T1000 (cell line): ENCODE measurements around the gene NR3C1.

Experiments used
- DNase-seq: peaks from one replicate; lab custom pipeline; 2025; ENCODE audit warnings: mixed read lengths; lab: John Stamatoyannopoulos, UW

NR3C1 gene

DNA sequence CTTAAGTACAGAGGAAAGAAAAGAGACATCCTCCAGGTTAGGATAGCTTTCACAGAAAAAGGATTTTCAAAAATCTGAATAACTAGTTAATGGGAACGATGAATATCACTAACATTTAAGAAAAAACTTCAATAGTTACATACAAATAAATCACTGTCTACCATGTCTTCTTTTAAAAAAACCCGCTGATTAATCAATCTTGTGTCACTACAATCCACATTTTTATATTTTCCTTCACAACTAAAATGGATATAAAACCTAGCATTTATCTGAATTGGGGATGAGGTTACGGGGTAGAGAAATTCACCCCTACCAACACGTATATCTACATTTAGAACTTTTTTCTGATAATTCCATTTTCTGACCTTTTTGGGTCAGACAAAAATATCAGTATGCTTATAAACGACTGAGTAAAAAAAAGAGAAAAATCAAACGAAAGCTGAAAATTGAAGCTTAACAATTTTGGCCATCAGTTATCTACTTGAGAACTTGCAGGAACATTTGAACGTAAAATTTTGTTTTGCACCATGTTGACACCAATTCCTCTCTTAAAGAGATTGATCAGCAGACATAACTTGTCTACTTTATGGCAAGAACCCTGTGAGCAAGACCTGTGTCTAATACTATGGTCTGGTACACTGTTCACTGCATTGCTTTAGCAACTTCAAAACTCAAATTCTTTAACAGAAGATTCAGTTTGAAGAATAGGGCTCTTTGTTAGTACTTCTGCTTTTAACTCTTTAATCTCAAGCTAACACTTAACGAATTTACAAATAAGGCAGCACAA lies 4.8 kb downstream of the NR3C1 start:
- no peak for DNase-seq

- no peak for DNase-seq
Measured at GRCh38 chr5:143398053-143398355, 5.5 kb downstream of the NR3C1 start.

- no peak for DNase-seq
Measured at GRCh38 chr5:143397302-143398052, 6.0 kb downstream of the NR3C1 start.

- DNase-seq, result no peak
Measured at GRCh38 chr5:143396353-143396940, 7.0 kb downstream of the NR3C1 start.

DNA sequence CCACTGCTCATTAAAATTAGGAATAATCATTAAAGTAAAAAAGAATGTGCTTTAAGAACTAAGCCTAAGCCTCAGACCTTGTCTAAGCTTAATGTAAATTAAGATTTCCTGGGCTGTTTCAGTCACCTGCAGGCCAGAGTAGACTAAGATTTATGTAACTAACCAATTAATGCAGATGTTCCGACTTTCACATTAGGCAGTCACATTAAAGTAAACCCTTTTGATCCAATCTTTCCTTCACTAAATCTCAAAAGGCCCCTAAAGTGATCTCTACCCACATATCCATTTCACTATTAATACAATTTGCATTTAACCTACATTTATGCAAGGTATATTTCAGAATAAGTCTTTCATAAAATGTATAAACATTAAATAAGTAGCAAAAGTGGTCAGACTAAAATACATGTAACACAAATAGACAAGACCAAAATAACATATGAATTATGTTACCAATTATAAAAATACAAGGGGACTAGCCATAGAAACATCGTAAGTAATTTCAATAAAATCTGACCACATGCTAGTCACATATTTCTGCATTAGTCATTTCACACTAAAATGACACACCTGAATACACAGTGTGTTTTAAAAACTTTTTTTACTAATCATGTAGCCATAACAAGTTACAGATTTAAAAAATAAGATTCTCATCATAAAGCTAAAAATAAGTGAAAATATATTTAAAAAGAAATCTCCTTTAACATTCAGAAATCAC lies 7.7 kb downstream of the NR3C1 start:
- no peak for DNase-seq

GRCh38 chr5:143393524-143393923 lies 10.0 kb downstream of the NR3C1 start:
- DNase-seq, result no peak

DNA sequence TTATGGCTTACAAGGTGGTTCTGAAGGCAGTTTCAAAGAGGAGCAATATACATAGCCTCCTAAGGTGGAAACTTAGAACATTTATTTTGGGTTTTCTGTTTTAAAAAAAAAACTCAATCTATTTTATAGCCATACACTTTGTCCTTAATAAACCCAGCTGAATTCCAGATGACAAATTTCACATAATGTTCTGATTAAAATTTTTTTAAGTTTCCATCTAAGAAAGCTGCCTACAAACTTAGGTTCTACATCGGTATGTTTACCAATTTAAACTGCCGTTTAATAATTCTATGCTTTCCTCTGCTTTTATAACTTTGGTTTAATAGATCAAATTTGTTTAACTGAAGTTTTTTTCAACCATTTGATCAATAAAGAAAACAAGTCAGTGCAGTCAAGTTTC lies 12.5 kb downstream of the NR3C1 start:
- DNase-seq, result no peak

DNA sequence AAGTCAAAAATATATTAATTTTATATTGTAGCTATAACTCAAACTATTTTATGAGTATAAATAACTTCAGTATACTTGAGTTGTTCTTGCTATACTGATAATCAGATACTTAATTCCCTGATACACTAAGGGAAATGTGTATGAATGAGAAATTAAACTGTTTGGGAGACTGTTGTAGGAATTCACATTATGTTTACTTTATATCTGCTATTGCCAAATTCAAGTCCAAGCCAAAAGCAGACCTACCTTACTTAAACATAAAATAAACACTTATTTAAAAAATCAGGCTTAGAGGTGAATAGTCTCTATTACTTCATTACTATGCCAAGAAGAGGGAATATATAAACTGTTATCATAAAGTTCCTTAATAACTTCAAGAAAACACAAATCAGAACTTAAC lies 13.2 kb downstream of the NR3C1 start:
- DNase-seq, result no peak

DNA sequence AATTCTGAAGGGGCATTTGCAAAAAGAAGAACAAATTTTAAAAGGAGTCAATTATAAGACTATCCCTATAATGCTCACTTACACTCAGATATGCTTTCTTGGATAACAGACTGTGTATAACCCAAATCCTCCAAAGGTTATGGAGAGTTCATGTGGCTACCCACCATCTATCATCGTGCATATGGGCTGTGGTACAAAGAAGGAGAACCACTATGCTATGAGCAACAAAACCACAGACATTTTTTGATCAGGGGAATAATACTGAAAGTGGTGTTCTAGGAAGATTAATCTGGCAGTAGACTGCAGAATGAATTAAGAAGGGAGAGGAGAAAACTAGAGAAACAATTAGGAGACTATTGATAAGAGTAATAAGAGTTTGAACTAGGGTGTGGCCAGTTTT lies 16.8 kb downstream of the NR3C1 start:
- DNase-seq, result no peak

DNA sequence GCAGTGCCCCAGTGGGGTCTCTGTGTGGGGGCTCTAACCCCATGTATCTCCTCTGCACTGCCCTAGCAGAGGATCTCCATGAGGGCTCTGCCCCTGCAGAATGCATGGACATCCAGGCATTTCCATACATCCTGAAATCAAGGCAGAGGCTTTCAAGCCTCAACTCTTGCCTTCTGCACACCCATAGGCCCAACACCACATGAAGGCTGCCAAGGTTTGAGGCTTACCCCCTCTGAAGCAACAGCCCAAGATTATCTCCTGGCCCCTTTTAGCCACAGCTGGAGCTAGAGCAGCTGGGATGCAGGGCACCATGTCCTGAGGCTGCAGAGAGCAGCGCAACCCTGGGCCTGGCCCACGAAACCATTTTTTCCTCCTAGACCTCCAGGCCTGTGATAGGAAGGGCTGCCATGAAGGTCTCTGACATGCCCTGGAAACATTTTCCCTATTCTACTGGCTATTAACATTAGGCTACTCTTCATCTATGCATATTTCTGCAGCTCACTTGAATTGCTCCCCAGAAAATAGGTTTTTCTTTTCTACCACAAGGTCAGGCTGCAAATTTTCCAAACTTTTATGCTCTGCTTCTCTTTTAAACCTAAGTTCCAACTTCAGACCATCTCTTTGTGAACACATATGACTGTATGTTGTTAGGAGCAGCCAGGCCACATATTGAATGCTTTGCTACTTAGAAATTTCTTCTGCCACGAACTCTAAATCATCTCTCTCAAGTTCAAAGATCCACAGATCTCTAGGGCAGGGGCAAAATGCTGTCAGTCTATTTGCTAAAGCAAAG lies 18.4 kb downstream of the NR3C1 start:
- no peak for DNase-seq

DNA sequence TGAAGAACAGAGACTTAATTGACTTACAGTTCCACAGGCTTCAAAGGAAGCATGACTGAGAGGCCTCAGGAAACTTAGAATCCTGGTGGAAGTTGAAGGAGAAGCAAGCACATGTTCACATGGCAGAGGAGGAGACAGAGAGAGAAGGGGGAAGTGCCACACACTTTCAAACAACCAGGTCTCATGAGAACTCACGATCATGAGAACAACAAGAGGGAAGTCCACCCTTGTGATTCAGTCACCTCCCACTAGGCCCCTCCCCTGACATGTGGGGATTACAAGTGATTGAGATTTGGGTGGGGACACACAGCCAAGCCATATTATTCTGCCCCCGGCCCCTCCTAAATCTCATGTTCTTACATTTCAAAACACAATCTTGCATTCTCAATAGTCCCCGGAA lies 19.5 kb downstream of the NR3C1 start:
- DNase-seq, result no peak

- DNase-seq, result no peak
Measured at GRCh38 chr5:143379606-143380005, 23.9 kb downstream of the NR3C1 start.

DNA sequence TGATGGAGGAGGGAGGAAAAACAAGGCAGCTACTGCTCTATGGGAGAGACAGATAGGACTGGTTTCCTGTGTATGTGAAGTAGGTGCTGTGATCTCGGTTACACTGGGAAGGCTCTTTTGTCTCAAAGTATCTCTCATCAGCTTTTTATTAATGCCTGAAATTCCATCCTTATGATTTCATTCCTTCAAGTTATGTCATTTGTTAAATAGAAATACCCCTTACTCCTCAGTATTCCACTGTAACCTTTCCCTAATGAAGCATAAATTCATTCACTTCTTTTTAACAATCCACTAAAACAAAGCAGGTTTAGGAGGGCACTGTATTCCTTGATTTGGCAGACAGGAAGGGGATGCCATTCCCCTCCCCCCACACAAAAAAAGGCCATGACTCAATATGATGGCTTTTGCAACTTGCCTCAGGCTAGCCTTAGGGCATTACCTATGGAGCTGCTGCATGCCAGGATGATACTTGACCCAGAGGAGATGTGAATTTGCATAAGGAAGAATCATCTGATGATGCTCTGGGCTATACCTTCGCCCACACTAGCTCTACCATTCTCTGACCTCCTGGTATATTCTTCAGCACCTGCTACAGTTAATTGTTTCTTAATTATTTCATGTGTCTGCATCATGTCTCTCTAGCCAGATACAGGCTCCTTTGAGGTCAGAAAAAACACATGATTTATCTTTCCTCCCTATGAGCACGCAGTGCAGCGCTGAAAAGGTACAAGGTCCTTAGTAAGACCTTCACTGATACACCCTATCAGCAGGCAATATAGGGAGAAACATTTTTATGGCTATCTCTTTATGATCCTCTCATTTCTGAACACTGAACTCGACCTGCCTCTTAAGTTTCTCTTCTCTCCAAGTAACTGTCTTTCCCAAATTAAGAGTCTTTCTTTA lies 26.3 kb downstream of the NR3C1 start:
- peak; percentile 49 for DNase-seq

DNA sequence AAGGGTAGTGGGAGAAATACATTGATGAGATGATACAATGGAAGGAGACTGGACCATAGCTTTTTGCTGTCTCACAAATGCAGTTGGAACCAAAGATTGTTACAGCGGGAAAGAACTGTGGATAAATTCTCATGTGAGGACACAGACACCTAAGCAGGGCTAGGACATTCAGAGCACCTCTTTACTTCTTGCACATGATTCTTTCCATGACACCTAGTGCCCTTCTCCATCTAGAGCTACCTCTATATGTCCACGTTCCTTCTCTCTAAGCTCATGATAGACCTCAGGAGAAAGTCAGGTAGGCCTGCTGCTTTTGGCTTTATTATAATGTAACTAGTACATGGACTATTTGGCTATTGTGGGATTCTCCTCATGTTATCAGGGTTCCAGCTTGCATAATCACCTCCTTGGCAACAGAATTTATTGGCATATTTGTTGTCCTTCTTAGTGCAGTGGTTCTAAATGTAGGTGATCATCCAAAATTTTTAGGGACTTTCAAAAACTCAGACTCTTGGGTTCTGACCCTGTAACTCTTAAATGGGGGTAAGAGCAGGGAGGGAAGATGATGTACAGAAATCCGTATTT lies 27.2 kb downstream of the NR3C1 start:
- DNase-seq, result no peak

- DNase-seq, result no peak
Measured at GRCh38 chr5:143374496-143375217, 28.8 kb downstream of the NR3C1 start.

DNA sequence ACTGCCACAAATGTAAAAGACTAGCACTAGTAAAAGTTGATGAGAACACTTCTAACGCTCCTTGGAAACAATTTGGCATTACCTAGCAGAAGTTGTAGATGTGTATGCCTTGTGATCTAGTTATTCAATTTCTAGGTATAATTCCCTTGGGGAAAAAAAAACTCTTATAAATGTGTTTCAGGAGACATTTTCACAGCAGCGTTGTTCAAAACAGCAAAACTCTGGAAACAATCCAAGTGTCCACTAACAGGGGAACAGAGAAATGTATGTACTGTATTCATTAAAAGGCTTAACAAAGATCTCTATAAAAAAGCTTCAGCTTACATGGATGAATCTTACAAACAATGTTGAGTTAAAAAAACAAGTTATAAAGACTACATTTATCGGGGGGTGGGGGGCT lies 30.4 kb downstream of the NR3C1 start:
- no peak for DNase-seq

DNA sequence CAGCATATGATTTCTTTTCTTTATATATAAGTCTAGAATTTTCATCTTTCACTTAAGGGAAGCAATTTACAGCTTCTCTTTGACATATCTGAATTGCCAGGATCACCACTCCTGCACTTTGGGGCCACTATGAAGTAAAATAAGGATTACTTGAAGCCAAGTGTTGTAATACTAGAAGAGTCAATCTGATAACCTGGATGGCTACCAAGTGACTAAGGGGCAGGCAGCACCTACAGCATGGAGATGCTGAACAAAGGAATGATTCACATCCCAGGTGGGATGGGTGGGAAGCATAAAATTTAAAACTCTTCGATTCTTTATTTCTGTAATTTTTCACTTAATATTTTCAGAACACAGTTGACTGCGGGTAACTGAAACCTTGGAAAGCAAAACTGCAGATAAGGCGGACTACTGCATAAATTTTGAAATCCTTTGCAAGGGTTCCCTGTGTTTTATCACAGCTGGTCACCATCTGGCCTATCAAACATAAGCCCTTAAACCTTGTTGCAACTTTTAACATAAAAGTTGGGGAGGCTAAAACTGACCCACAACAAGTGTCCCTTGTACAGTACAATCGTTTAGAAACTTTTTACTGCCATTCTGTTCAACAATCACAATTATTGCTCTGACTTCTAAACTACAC lies 31.2 kb downstream of the NR3C1 start:
- no peak for DNase-seq

GRCh38 chr5:143370440-143370839 lies 33.0 kb downstream of the NR3C1 start:
- no peak for DNase-seq

GRCh38 chr5:143364061-143364460 lies 39.4 kb downstream of the NR3C1 start:
- no peak for DNase-seq
